Measurements from ENCODE around the gene SAMMSON.

Gene SAMMSON

DNA sequence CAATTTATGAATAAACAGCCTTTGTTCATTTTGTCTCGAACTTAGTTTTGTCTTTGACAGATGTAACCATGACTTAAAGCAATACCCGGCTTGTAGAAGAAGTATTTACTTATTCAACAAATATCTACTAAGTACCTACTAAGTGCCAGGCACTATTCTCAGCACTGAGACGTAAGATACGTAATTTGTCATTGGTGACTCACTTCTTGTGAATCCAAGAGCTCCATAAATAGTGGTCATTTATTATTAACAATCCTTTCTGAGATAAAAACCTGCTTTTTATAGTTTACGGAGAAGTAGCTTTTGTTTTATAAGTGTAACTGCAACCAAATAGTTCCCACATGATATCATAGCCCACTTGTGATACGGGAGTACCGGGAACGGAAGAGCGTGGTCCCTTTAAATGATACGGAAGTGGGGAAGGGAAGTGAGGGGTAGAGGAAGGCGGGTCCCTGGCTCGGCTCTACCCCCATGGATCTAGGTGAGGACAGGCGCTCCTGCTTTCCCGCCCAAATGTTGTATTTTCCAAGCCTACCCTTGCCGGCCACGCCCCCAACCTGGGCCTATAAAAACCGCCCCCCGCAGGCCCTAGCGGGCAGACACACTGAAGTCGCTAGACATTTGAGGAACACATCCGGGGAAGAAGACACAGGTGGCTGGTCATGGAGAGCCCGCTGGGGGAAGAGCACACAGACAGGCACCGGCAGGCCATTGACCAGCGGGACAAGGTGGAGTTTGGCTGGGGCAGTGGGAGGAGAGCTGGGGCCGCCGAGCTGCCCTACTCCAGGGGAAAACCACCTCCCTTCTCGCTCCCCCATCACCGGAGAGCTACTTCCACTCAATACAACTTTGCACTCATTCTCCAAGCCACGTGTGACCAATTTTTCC is at the start of gene SAMMSON:
Gene SAMMSON, plus strand, starts transcription at position 594 of the 888 bp plus-strand sequence.
- DNase-seq: peak in 1 of 2 donors; percentile 37

DNA sequence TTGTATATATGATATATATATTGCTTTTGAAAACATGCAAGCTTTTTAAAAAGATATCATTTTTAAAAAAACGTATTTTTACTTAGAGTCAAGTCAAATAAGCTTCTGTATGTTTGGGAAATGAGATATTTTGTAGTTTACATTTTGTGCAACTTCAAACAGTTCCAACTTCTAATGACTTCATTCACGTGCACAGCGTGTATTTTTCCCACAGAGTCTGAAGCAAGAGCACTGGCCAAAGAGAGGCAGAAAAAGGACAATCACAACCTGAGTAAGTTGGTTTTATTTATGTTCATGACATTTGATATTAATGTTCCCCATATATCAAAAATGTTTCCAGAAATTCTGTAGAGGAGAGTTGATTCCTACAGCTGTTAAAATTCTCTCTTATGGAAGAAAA is 47.9 kb upstream of the SAMMSON start:
- no peak for DNase-seq

- DNase-seq: no peak
These were observed 40.0 kb upstream of the SAMMSON start for GRCh38 chr3:69959581-69959980.

GRCh38 chr3:69961706-69962439 is 37.7 kb upstream of the SAMMSON start:
- no peak for DNase-seq

DNA sequence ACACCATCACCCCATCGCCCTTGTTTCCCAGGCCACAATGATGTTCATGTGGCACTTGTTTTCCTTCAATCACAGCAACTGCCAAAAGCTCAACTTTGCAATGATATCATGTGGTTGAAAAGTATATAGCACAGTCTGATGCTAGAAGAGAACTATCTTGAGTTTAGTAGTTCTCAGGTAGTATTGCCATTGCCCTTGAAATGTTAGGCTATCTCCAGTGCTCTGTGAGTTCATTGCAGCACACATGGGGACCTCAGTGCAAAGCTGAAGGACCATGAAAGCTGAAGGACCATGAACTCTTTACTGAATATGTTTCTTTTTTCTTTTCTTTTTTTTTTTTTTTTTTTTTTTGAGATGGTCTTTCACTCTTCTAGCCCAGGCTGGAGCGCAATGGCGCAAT is 35.9 kb upstream of the SAMMSON start:
- no peak for DNase-seq

DNA sequence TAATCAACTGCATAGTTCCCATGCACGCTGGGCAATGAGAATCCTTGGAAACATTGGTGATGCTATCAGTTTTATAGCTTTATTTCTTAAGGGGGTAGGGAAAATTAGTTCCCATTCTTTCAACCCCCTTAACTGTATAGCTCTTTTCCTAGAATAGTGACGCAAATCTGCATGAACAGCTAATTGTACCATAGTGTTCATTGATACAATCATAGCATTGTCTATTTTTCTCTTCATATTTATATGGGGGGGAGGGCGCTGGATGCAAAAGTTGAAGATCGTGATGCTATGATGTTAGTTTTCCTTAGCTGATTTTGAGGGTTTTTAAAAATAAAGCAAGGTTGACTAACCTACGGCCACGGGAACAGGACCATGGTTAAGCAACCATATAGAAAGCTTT is 32.4 kb upstream of the SAMMSON start:
- DNase-seq: peak in 1 of 2 donors; percentile 57

GRCh38 chr3:69970827-69971226 is 28.7 kb upstream of the SAMMSON start:
- DNase-seq: no peak

GRCh38 chr3:69972672-69973071 is 26.9 kb upstream of the SAMMSON start:
- no peak for DNase-seq

DNA sequence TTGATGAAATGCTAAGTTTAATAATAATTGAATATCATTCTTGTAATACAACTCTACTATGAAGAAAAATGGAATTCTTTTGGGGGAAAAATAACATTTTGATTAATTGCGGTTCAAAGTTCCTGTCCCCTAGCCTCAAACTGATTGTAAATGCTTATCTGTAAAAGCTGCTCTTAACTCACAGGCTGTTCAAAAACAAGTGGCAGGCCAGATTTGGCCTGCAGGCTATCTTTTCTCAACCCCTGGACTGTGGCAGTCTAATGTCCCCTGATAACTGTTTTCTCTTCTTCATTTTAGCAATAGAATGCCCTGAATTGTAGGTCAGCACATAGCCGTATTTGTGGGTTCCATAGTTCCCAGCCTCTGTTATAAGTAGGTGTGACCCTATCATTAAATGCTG is 23.5 kb upstream of the SAMMSON start:
- DNase-seq: no peak

DNA sequence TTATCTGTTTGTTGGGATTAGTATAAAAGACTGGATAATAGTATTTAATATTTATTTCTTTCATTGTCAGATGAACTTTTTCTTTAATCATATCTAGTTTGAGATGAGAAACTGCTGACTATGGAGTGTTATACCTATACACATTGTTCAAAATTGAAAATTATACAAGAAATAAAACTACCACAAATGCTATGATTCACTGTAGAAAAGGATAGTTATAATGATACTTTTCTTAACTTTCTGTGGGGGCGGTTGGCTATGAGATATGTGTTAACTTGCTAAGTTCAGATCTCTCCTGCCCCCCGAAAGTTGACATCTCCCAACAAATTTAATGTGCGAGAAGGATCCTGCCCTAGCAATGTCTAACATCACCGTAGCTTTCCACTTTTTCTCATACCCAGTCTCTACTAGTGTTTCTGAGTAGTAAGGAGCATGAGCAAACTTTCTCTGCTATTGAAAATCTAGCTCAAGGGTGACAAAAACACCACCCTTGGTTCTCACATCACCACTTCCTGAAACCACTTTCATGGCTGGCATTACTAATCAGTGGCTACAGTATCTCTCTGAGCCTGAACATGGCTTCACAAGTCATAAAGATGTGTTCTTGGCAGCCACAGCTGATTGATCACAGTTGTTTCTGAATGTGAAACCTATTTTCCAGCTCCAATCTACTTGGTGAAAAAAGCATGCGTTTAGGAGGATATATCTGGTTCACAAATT is 15.8 kb upstream of the SAMMSON start:
- DNase-seq: no peak

DNA sequence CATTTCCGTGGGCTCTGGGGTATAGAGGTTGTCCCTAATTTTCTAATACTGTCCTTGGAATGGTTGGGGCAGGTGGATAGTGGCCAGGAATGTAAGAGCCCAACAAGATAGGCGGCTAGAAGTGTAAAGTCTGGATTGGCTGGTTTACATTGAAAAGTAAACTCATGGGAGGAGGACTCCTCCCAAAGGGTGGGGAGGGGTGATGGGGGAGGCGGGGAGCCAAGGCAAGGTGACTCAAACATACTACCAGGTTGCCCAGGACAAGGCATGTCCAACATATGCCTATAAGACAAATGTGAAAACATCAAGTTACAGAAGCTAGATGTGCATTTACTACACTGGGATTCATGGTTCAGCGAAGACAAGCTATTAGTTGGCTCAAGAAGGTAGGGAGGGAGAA is 14.3 kb upstream of the SAMMSON start:
- DNase-seq: no peak

DNA sequence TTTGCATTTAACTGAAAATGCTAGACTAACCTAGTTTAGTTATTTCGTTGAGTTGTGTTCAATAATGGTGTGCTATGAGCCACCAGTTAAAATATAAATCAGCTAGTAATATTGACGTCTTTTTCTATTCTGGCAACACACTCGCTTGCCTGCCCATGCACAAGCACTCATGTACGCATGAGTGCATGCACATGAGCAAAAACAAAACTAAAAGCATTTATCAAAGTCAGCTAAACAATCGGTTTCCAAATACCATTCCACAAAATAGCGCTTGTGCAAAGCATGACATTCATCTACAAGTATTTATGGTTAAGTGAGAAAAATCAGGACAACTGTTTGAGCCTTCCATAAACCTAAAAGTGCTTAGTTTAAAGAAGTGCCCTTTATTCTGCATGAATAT is 13.1 kb upstream of the SAMMSON start:
- DNase-seq: no peak

- no peak for DNase-seq
These were observed 11.7 kb upstream of the SAMMSON start for GRCh38 chr3:69987833-69988232.

- DNase-seq: no peak
These were observed 5.8 kb upstream of the SAMMSON start for GRCh38 chr3:69993757-69994156.

- DNase-seq: no peak
These were observed 4.6 kb upstream of the SAMMSON start for GRCh38 chr3:69994919-69995318.

- DNase-seq: no peak
These were observed 1.8 kb upstream of the SAMMSON start for GRCh38 chr3:69997631-69998307.

DNA sequence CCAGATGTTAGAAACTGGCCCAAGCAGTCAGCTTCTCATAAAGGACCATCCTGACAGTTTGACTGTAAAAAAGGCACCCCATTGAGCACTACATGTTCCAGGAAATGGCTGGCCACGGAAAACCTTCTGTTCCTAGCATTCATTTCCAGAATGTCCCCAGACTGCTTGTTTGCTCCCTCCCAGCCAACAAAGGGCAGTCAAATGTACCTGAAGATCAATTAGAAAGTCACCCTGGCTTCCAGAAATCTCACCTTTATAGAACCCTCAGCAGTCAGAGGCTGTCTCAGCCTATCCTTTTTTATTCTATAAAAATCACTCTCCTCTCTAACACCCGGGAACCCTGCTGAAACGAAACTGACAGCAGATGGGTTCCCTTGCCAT is 784 bp upstream of the SAMMSON start:
- DNase-seq: peak; percentile 16 to 25

- peak in 1 of 2 donors; percentile 31 for DNase-seq
These were observed 486 bp downstream of the SAMMSON start for GRCh38 chr3:70000028-70000410.

DNA sequence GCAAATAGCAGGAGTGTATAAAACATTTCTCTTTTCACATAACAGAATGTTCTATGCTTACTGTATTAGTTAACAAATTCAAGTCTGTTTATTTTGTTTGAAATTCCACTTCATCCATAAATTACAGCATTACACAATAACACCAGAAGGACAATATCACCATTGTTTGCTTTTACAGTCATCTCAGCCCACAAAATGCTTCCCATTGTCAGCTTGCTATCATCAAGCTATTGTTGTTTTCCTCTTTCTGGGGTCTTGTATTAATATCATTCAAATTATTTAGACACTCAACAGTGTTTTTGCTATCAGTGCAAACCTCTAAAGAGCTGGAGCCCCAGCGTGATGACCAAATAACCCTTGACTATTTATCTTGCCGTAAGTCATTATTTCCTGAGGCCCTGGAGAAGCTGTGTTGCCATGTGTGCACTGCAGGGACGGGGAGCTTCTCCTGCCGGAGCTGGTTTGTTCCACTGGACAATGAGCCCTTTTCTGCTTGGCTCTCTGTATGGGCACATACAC is 1.1 kb downstream of the SAMMSON start:
- DNase-seq: peak; percentile 68 to 94

DNA sequence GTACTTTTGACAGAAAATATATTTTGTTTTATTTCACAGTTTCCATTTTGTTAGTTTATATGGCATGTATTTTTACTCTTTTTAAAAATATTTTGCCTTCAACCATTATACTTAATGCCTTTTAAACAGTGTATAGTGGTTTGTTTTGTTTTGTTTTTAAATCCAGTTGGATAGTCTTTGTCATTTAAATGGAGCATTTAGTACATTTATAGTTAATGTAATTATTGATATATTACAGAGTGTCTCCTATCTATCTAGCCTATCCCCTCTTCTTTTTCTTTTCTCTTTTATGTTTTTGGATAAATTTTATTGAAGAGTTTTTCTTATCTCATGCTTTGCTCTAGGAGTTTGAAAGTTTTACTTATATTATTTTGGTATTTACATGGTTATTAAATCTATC is 3.6 kb downstream of the SAMMSON start:
- no peak for DNase-seq

- DNase-seq: no peak
These were observed 6.6 kb downstream of the SAMMSON start for GRCh38 chr3:70006089-70006488.

- no peak for DNase-seq
These were observed 10.8 kb downstream of the SAMMSON start for GRCh38 chr3:70010346-70010745.

GRCh38 chr3:70011582-70011981 is 12.0 kb downstream of the SAMMSON start:
- no peak for DNase-seq

Data from hippocampal formation (tissue), 2 donors.